Hematopoietic multipotent progenitor cell treated with erythropoietin and hydrocortisone succinate and interleukin-3 and kit ligand, for 8 days (in vitro differentiated cells): Measurements from ENCODE around the gene SHOC2.
A peak's percentile ranks its signal among the peaks of the same experiment; 100 is the strongest.

Experiments used
- DNase-seq: peaks from one replicate; pipeline ENCODE4 v3.0.0-alpha.2; 2015

The SHOC2 gene

GRCh38 chr10:110985497-110986275 is 66.3 kb downstream of the SHOC2 start:
- no peak for DNase-seq

- DNase-seq = no peak
These were observed 69.6 kb downstream of the SHOC2 start for GRCh38 chr10:110989016-110989415.

DNA sequence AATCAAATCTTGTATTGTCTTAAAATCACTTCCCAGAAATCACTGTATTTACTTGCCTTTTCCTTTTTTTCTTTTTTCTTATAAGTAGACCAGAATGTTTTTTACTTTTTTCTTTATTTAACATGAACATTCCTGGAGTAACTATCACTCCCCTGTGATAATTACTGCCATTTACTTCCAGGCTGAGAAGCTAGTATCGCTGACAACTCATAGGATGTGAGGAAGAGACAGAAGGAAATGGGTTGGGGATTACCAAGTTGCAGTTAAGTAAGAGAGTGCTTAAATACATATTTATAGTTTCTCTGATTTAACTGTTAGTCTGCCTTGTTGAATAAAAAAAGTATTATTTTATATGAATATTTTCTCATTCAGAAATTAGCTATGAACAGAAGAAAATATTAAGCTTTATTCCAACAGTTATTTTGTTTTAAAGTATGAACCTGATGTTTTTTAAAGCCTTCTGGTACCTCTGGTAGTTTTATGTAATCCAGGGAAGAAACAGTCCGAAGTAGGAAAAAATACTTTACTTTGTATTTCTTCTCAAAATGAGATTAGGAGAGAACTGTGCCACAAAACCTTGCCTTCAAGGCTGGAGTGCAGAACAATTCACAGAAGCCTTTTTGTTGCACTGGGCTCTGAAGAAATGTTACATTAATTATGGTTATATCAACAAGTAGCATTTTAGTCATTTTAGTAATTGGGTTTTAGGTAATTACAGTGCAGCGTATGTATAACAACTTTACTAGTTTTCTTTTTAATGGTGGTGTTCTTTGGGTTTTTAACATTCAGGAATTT is 72.8 kb downstream of the SHOC2 start:
- no peak for DNase-seq

GRCh38 chr10:110993024-110993693 is 73.8 kb downstream of the SHOC2 start:
- DNase-seq = no peak

DNA sequence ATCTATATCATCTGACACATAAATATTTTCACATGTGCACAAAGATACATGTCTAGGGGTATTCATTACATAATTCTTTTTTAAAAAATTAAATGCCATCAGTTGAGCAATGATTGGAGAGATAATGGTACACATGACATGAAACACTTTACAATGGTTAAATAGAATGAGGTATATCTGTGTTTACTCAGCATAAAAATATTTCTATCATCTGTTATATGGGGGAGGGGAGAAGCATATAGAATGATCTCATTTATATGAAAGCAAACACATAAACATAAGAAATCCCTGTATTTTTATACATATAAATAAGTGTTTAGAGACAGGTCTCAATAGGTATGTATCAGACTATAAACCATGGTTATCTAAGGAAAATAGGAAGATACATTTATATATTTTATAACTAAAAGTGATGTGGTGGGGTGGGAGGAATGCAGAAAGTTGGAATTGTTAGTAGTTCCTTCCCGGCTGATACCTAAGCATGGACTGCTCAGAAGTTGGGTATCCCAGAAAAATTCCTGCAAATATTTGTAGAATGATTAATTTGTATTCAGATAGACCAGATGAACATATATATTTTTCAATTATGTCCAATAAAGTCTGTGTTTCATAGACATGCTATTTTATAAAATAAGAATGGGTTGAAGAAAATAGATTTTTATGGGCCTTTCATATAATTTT is 75.1 kb downstream of the SHOC2 start:
- DNase-seq = no peak

GRCh38 chr10:110995301-110995700 is 75.9 kb downstream of the SHOC2 start:
- peak; percentile 17 for DNase-seq

- no peak for DNase-seq
These were observed 76.9 kb downstream of the SHOC2 start for GRCh38 chr10:110996256-110996655.

DNA sequence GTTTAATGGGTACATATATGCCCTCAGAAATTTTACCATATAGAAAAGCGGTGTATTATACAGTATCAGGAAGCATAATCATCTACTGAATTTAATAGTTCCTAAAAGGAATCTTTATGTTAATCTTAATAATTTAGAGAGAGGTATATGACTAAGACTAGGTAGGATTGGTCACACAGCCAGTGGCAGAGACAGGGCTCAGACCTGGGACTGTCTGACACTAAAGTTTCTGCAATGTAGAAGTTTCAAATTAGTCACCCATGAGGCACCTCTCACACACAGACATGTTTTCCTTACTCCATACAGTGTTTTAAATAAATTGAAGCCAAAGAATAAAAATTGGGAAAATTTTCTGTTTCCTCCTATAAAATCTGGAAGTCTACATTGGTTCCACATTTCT is 84.6 kb downstream of the SHOC2 start:
- DNase-seq = no peak

DNA sequence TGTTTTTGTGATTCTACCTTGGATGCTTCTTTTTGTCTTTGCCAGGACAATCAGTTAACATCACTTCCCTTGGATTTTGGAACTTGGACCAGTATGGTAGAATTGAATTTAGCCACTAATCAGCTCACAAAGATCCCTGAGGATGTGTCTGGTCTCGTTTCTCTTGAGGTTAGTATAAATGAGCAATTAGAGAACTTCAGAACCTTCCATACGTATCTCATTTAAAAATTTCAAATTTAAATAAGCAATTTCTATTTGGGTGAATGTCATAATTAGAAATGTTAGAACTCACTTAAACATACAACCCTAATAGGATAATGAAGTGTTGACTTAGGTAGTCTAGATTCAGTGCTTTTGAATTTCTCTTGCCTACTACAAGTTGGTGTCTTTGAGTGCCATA is 88.1 kb downstream of the SHOC2 start:
- DNase-seq = no peak

DNA sequence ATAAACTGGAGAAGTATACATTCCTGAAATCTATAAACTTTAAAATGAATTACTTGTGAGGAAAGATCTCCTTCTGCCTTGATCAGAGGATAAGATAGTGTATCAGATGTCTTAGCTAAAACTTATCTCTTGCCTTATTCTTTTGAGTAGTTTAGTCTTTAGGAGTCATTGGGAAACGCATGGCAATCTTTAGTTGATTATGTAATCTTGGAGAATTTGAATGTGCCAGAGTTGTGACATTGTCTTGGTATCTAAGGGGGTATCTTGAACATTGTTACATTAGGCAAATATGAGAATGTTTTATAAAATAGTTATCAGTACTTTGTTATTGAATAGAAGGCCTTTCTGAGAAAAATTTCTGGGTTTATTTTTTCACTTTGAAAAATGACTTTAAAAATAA is 95.8 kb downstream of the SHOC2 start:
- no peak for DNase-seq

GRCh38 chr10:111017098-111017497 is 97.7 kb downstream of the SHOC2 start:
- no peak for DNase-seq

DNA sequence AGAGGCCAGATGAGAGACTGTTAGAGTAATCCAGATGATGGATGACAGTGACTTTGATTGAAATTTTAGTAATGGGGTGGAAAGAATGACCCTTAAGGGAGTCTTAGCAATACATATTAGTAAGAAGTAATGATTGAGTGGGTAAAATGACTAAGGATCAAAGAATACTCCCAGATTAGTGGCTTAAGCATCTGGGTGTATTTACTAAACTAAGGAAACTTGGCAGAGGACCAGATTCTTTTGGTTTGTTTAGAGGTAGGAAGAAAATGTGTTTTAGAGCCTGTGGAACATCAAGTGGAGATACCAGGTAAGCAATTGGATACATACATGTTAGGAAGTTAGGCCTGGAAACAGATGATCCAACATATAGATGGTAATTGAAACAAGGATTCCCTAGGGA is 98.6 kb downstream of the SHOC2 start:
- no peak for DNase-seq

DNA sequence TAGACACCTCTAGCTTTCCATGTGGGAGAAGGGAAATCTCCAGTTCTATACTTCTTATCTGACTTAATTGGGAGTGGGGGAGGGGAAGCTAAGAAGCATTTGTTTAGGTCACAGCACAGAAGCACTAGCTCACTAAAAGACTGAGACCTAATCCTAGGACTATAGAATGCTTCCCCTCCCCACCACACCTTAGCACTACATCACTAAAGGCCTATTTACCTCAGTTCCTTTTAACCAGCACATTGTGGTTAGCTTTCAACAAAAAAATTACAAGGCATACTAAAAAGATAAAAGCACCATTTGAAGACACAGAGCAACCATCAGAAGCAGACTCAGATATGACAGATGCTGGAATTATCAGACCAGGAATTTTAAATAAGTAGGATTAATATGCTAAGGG is 103.7 kb downstream of the SHOC2 start:
- no peak for DNase-seq

DNA sequence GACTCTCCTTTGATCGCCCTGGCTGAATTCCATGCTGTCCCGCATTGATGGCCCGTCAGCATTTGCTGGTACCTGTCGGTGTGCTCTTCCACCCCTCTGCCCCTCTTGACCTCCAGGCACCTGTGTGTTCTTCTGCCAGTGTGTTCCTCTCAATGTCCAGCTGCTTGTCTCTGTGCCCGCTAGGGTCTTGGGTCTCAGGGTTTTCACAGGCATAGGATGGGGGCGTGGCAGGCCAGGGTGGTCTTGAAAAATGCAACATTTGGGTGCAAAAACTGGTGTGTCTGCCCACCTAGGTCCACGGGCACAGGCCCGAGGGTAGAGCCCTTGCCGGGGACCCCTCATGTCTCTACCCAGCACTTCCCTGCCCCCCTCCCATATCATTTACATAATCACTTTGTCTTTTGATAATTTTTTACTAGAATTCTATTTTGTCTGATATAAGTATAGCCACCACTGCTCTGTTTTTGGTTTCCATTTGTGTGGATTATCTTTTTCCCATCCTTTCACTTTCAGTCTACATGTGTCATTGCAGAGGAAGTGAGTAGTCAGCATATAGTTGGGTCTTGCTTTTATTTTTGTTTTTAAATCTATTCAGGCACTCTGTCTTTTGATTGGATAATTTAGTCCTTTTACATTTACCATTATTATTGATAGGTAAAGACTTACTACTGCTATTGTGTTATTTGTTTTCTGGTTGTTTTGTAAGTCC is 110.8 kb downstream of the SHOC2 start:
- no peak for DNase-seq

GRCh38 chr10:111034598-111035310 is 115.3 kb downstream of the SHOC2 start:
- DNase-seq = no peak

DNA sequence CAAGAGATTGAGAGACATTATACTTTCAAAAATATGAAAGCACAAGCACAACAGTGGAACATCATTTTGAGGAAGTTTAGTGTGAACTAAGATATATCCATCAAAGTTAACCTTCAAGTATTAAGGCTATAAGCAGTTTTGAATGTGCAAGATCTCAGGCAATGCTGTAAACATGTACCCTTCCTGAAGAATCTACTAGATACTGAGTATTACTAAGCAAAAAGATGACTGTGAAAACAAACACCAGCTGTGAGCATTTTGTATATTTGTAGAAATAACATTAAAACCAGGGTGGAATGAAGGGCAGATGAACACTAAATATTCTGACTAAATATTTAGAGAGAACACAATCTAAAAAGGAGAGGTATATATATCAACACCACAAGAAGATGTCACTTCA is 116.1 kb downstream of the SHOC2 start:
- no peak for DNase-seq

DNA sequence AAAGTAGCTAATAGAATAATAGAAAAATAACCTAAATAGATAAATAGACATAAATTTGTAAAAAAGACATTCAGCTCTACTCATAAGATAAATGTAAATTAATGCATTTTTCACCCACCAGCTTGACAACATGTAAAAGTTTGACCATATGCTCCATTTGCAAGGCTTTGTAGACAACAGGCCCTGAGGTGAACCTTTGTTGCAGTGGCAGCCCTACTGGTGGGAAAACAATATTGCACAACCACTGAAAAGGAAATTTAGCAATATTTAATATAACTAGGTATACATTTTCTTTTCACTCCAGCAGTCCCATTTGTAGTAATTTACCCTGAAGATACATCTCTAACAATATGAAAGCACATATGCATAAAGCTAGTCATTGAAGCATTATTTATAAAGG is 118.5 kb downstream of the SHOC2 start:
- peak; percentile 16 for DNase-seq

GRCh38 chr10:111039522-111039921 is 120.1 kb downstream of the SHOC2 start:
- DNase-seq = no peak

- DNase-seq = no peak
These were observed 137.6 kb downstream of the SHOC2 start for GRCh38 chr10:111057006-111057405.
